Fibroblast of pulmonary artery (primary cell): ENCODE data around the gene PHF5A.

Experiments used
- DNase-seq: peaks from one replicate; pipeline ENCODE4 v3.0.0-alpha.2; 2010; ENCODE audit warnings: low read depth
- H3K4me3 ChIP-seq: replicated peaks from 2 replicates; pipeline ENCODE4 v1.5.1; 2011; ENCODE audit warnings: low read depth, mild to moderate bottlenecking, control low read depth, low read length, moderate library complexity
- CTCF ChIP-seq: IDR thresholded peaks from 2 replicates; pipeline ENCODE4 v1.5.1; 2011; ENCODE audit warnings: mild to moderate bottlenecking, control low read depth, low read length, inconsistent platforms; ENCODE audit errors: missing control alignments

Gene PHF5A

GRCh38 chr22:41468381-41469217 lies at the start of gene PHF5A, which contains the start of gene ACO2:
TSS of gene PHF5A (minus strand) at chr22:41468692. CDS start at chr22:41468653, 39 bp downstream.
TSS of gene ACO2 (plus strand) at chr22:41469117. CDS start at chr22:41469147, 30 bp downstream.
- peak within 1 kb of the TSS; percentile 92 for H3K4me3 ChIP-seq
- no peak for TF ChIP-seq CTCF
- DNase-seq: peak; percentile 98

GRCh38 chr22:41518048-41518347 lies 49.5 kb upstream of the PHF5A start:
- no peak overlapping the region for H3K4me3 ChIP-seq
- DNase-seq: no peak
- no peak for TF ChIP-seq CTCF

- TF ChIP-seq CTCF: peak; percentile 88
- peak; percentile 70 for DNase-seq
- H3K4me3 ChIP-seq: no peak overlapping the region
These were observed 48.9 kb upstream of the PHF5A start for GRCh38 chr22:41517172-41518047.

GRCh38 chr22:41516462-41516861 lies 48.0 kb upstream of the PHF5A start:
- TF ChIP-seq CTCF: no peak
- DNase-seq: no peak
- no peak overlapping the region for H3K4me3 ChIP-seq

- TF ChIP-seq CTCF: no peak
- H3K4me3 ChIP-seq: no peak overlapping the region
- DNase-seq: no peak
These were observed 44.9 kb upstream of the PHF5A start for GRCh38 chr22:41513391-41513790.

- no peak for TF ChIP-seq CTCF
- H3K4me3 ChIP-seq: no peak overlapping the region
- DNase-seq: peak; percentile 69
These were observed 44.1 kb upstream of the PHF5A start for GRCh38 chr22:41512421-41513194.
